Measurements from ENCODE around the gene RAD21L1.

GRCh38 chr20:1275919-1276318 lies 50.1 kb downstream of the RAD21L1 start:
- TF ChIP-seq CTCF (conservative IDR thresholded peaks at IDR 0.05 in 1 of 2, IDR thresholded peaks at IDR 0.05 in 1 of 2; ENCODE audit: extremely low read depth in 1 of 2, insufficient read depth in 1 of 2, low read depth in 1 of 2, low read length in 2 of 2), result no peak
- no peak for TF ChIP-seq EZH2 (IDR thresholded peaks at IDR 0.05; ENCODE audit: borderline replicate concordance, low read length)

Measured in mammary epithelial cell (primary cell).